ENCODE results near the gene RPUSD2. TPM values are rescaled to one million over a fixed set of nuclear protein-coding genes. Genes with fewer than 3 reads are reported as not detected.

Gene RPUSD2
- total and polyA plus RNA-seq, 12 donors, result 7.4 to 14.8 (median 10.6) TPM

DNA sequence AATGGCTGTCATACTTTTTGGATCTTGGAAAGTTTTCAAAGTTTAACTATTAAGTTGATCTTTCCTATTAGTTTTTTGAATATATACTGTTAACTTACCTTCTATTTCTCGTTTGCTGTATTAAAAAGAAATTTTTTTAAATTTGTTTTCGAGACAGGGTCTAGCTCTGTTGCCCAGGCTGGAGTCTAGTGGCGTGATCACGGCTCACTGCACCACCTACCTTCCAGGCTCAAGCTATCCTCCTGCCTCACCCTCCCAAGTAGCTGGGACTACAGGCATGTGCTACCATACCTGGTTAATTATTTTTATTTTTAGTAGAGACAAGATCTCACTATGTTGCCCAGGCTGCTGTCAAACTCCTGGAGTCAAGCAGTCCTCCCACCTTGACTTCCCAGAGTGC, 29.6 kb downstream of the RPUSD2 start:
- WGBS, 2 donors, result 73 to 98% methylated on average over 4 of the region's 4 CpGs
- Histone ChIP-seq H3K4me3 (no peak overlapping the region), H3K27me3 (no peaks in the 10 kb centered on the region), H3K9me3 (no peaks in the 10 kb centered on the region), H3K27ac (no peak overlapping the region), H3K36me3 (no peaks in the 10 kb centered on the region), H3K4me1 (peaks cover 0 to 16% (median 12%) of the 10 kb centered on the region in 9 donors)
- DNase-seq (no peak), ATAC-seq (no peak)
- intact Hi-C loops (cut with DNase I), result loop anchor here in 3 of 10 donors (10.0 kb wide), 2 partner anchors 84 to 296 kb away; partner anchors contain the start of gene VPS18 (in 2 of the 3)
- TF ChIP-seq, protein P1, sequence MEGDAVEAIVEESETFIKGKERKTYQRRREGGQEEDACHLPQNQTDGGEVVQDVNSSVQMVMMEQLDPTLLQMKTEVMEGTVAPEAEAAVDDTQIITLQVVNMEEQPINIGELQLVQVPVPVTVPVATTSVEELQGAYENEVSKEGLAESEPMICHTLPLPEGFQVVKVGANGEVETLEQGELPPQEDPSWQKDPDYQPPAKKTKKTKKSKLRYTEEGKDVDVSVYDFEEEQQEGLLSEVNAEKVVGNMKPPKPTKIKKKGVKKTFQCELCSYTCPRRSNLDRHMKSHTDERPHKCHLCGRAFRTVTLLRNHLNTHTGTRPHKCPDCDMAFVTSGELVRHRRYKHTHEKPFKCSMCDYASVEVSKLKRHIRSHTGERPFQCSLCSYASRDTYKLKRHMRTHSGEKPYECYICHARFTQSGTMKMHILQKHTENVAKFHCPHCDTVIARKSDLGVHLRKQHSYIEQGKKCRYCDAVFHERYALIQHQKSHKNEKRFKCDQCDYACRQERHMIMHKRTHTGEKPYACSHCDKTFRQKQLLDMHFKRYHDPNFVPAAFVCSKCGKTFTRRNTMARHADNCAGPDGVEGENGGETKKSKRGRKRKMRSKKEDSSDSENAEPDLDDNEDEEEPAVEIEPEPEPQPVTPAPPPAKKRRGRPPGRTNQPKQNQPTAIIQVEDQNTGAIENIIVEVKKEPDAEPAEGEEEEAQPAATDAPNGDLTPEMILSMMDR (IDR thresholded peaks at IDR 0.05), result no peak

GRCh38 chr15:40600956-40601355, 31.9 kb downstream of the RPUSD2 start:
- no peak overlapping the region for H3K4me3 ChIP-seq
- TF ChIP-seq, protein P1 (IDR thresholded peaks at IDR 0.05), result no peak
- intact Hi-C loops (cut with DNase I), result no loop called here
- H3K27me3 ChIP-seq, result no peaks in the 10 kb centered on the region
- 75 to 82% methylated on average over 12 of the region's 12 CpGs for WGBS, 2 donors
- DNase-seq (no peak), ATAC-seq (no peak)
- peaks cover 0 to under 1% (median 0%) of the 10 kb centered on the region in 9 donors for H3K4me1 ChIP-seq
- H3K27ac ChIP-seq, result no peak overlapping the region
- no peaks in the 10 kb centered on the region for H3K9me3 ChIP-seq
- H3K36me3 ChIP-seq, result peaks cover 0 to 5% (median 0%) of the 10 kb centered on the region in 9 donors

DNA sequence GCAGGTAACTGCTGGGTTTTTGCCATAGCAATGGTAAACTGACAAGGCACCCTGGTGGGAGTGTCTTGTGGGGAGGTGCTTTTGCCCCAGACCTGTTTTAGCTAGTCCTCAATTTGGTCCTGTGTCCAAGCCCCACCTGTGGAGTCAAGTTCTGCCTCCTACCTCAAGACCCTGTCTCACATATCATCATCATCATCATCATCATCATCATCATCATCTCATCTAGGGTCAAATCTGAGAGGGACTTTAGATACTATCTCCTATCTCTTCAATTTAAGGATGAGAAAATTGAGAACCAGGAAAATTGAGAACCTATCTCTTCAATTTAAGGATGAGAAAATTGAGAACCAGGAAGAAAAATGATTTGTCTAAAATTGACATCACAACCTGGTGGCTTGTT, 34.8 kb downstream of the RPUSD2 start:
- no peak for ATAC-seq
- TF ChIP-seq, protein P1 (IDR thresholded peaks at IDR 0.05), result no peak
- Histone ChIP-seq H3K4me3 (no peak overlapping the region), H3K9me3 (no peaks in the 10 kb centered on the region), H3K27ac (no peak overlapping the region), H3K36me3 (peaks cover 0 to 18% (median 0%) of the 10 kb centered on the region in 9 donors), H3K4me1 (no peaks in the 10 kb centered on the region), H3K27me3 (no peaks in the 10 kb centered on the region)
- intact Hi-C loops (cut with DNase I), result no loop called here
- DNase-seq, result no peak

- ATAC-seq (no peak), DNase-seq (no peak)
- no peak overlapping the region for H3K27ac ChIP-seq
- TF ChIP-seq, protein P1 (IDR thresholded peaks at IDR 0.05), result no peak
- H3K9me3 ChIP-seq, result no peaks in the 10 kb centered on the region
- intact Hi-C loops (cut with DNase I), result no loop called here
- H3K27me3 ChIP-seq, result no peaks in the 10 kb centered on the region
- H3K4me3 ChIP-seq, result no peak overlapping the region
- 77 to 88% methylated on average over 5 of the region's 5 CpGs for WGBS, 2 donors
- H3K36me3 ChIP-seq, result peaks cover 0 to 13% (median 0%) of the 10 kb centered on the region in 9 donors
- peaks cover 0 to 5% (median 0%) of the 10 kb centered on the region in 9 donors for H3K4me1 ChIP-seq
Observed at GRCh38 chr15:40613080-40613479, 44.0 kb downstream of the RPUSD2 start.

Data from heart right ventricle (tissue), 16 donors.